ENCODE results near the gene NAB2.

- TF ChIP-seq CTCF (IDR thresholded peaks at IDR 0.05; ENCODE audit: control extremely low read depth in 1 of 3, insufficient read depth in 1 of 3, low read depth in 1 of 3, low read length in 3 of 3) = no peak
- TF ChIP-seq CBX8 (IDR thresholded peaks at IDR 0.05; ENCODE audit: borderline replicate concordance, low read depth, low read length) = no peak
- no peak for TF ChIP-seq RAD21 (IDR thresholded peaks at IDR 0.05 in 1 of 2, conservative IDR thresholded peaks at IDR 0.05 in 1 of 2; ENCODE audit: low read depth in 2 of 2, low read length in 2 of 2)
- TF ChIP-seq MAX (IDR thresholded peaks at IDR 0.05) = no peak
- no peak for TF ChIP-seq ZNF274 (IDR thresholded peaks at IDR 0.05; ENCODE audit: borderline replicate concordance, extremely low read depth, low read length)
- TF ChIP-seq POLR2AphosphoS5 (IDR thresholded peaks at IDR 0.05; ENCODE audit: low read depth, low read length) = no peak
- no peak for TF ChIP-seq EP300 (IDR thresholded peaks at IDR 0.05; ENCODE audit: borderline replicate concordance in 1 of 2, low read depth in 2 of 2, low read length in 2 of 2)
Measured at GRCh38 chr12:57090490-57090889, 1.6 kb downstream of the NAB2 start.
